NOMO-1 (cell line): ENCODE results near the gene DCTD.

ENCODE experiments used
- DNase-seq, 2 experiments: peaks; one replicate each; lab custom pipeline; 2025; ENCODE audit not compliant: unreplicated experiment in 2 of 2; lab: John Stamatoyannopoulos, UW

Gene DCTD

GRCh38 chr4:182917182-182918043, at the start of gene DCTD:
TSS of gene DCTD (minus strand) at chr4:182917386. CDS start at chr4:182915568, 1,818 bp downstream.
- peak; percentile 76 to 79 for DNase-seq

GRCh38 chr4:182960746-182961145, 43.6 kb upstream of the DCTD start:
- DNase-seq = no peak

GRCh38 chr4:182960228-182960627, 43.0 kb upstream of the DCTD start:
- no peak for DNase-seq

GRCh38 chr4:182955411-182955810, 38.2 kb upstream of the DCTD start:
- no peak for DNase-seq

GRCh38 chr4:182944484-182945213, 27.5 kb upstream of the DCTD start:
- DNase-seq = no peak

- no peak for DNase-seq
Observed at GRCh38 chr4:182939680-182940079, 22.5 kb upstream of the DCTD start.

- peak; percentile 38 to 56 for DNase-seq
Observed at GRCh38 chr4:182938205-182938645, 21.0 kb upstream of the DCTD start.

- no peak for DNase-seq
Observed at GRCh38 chr4:182937268-182938204, 20.4 kb upstream of the DCTD start.

GRCh38 chr4:182932651-182933050, 15.5 kb upstream of the DCTD start:
- DNase-seq = no peak

- no peak for DNase-seq
Observed at GRCh38 chr4:182931691-182932345, 14.6 kb upstream of the DCTD start.

GRCh38 chr4:182930889-182931288, 13.7 kb upstream of the DCTD start:
- DNase-seq = no peak

- DNase-seq = no peak
Observed at GRCh38 chr4:182929296-182929695, 12.1 kb upstream of the DCTD start.

- peak; percentile 5 to 7 for DNase-seq
Observed at GRCh38 chr4:182928061-182928460, 10.9 kb upstream of the DCTD start.

- no peak for DNase-seq
Observed at GRCh38 chr4:182927505-182927904, 10.3 kb upstream of the DCTD start.

GRCh38 chr4:182925855-182926254, 8.7 kb upstream of the DCTD start:
- no peak for DNase-seq

- peak; percentile 83 to 84 for DNase-seq
Observed at GRCh38 chr4:182925298-182925757, 8.1 kb upstream of the DCTD start.

GRCh38 chr4:182924497-182924896, 7.3 kb upstream of the DCTD start:
- DNase-seq = no peak

GRCh38 chr4:182923796-182924340, 6.7 kb upstream of the DCTD start:
- DNase-seq = no peak

GRCh38 chr4:182923366-182923765, 6.2 kb upstream of the DCTD start:
- DNase-seq = no peak
